Right cardiac atrium (tissue), 5 donors: ENCODE data around the gene GPR78. TPM values are rescaled to one million over a fixed set of nuclear protein-coding genes. Genes with fewer than 3 reads are reported as not detected.
"Not testable (repeated sequence)": the region's sequence is repeated elsewhere in the genome, so short reads cannot be mapped to it uniquely, and the experiment has no call there.

Experiments used
- ATAC-seq, 2 donors: fragments of 200-7000 bp; cut with Tn5 transposase; one replicate each; pipeline versions ENCODE4 v1.8.0 to v1.9.1; 2020; ENCODE audit warnings: moderate library complexity in 2 of 2, mild to moderate bottlenecking in 1 of 2
- DNase-seq, 3 donors: peaks; one replicate each; pipeline ENCODE4 v3.0.0-alpha.2; 2020
- H3K27ac ChIP-seq: one replicate; pipeline ENCODE4 v1.5.1; 2013; ENCODE audit warnings: mild to moderate bottlenecking, low read length, control low read depth, moderate library complexity
- H3K27me3 ChIP-seq: one replicate; pipeline ENCODE4 v1.6.1; 2013; ENCODE audit not compliant: control insufficient read depth, insufficient read depth
- H3K4me1 ChIP-seq: one replicate; pipeline ENCODE4 v1.6.1; 2013; ENCODE audit warnings: low read length; ENCODE audit not compliant: control insufficient read depth, insufficient read depth
- H3K4me3 ChIP-seq: one replicate; pipeline ENCODE4 v1.5.1; 2013; ENCODE audit warnings: low read length, control low read depth
- H3K9me3 ChIP-seq: one replicate; pipeline ENCODE4 v1.6.1; 2013; ENCODE audit warnings: low read length; ENCODE audit not compliant: control insufficient read depth
- WGBS: extraction: QIAGEN DNeasy Blood & Tissue Kit; methylation state at CpG from one replicate; pipeline ENCODE4 v1.1.7; 2013; 5-methylcytosine and 5-hydroxymethylcytosine counted together
- intact Hi-C, 4 donors: fragments of 100-400 bp; cut with DNase I; formaldehyde crosslinking; loops; one replicate each; pipeline versions ENCODE4 v1.11.0 to v1.14.0; 2022 to 2023
- polyA plus RNA-seq: library from polyadenylated mRNA; stranded (reverse); fragments of 200-250 nt; gene quantifications from one replicate; pipeline ENCODE4 v1.2.3, GENCODE V29; 2013
- total RNA-seq, 4 donors: library from RNA; stranded (reverse); fragmentation: NEBNext Ultra II Directional; extraction: Animal tissue kit (Norgen Biotek cat#: 25700); gene quantifications; one replicate each; pipeline ENCODE4 v1.2.1, GENCODE V29; 2021
- donor health status: healthy with polysubstance abuse.
- donor health status: DM: no; HTN: yes; CAD: no.
- donor health status: DM: no; HTN: no; CAD: no.
- donor health status: DM: no; HTN: yes; CAD: no; lungs with severe emphysema.
- donor health status: DM: yes; HTN: yes; CAD: no.

Gene GPR78
- total and polyA plus RNA-seq, 5 donors: 0.09 to 0.12 TPM; not detected in 3

GRCh38 chr4:8624601-8625272 is 44.5 kb downstream of the GPR78 start:
- H3K27me3 ChIP-seq, H3K4me3 ChIP-seq, intact Hi-C loops, DNase-seq, H3K27ac ChIP-seq, H3K4me1 ChIP-seq, H3K9me3 ChIP-seq: not testable (repeated sequence)
- ATAC-seq: peak; percentile 20 to 53
- no CpG with 5 or more reads among the region's 29 CpGs for WGBS

GRCh38 chr4:8630240-8630905 is 50.2 kb downstream of the GPR78 start:
- H3K9me3 ChIP-seq, intact Hi-C loops, H3K4me3 ChIP-seq, H3K27me3 ChIP-seq, DNase-seq, H3K27ac ChIP-seq, H3K4me1 ChIP-seq: not testable (repeated sequence)
- no CpG with 5 or more reads among the region's 29 CpGs for WGBS
- peak; percentile 42 to 58 for ATAC-seq

DNA sequence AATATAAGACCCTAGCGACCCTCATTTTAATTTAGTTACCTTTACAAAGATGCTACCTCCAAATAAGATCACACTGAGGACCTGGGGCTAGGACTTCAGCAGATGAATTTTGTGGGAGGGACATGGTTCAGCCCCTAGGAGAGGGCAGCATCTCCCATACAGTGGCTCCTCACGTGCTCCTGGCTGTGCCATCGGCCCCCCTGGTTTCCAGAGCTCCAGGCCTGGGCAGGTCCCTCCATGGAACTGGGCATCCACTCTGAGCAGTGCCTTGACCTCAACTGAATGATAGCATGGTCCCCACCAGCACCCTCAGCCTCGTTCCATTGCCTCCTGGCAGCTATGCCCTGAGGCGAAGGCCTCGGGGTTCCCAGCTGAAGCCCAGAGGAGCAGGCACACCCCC is 51.7 kb downstream of the GPR78 start:
- ATAC-seq: peak; percentile 7 to 30
- intact Hi-C loops, H3K27ac ChIP-seq, H3K4me1 ChIP-seq, H3K27me3 ChIP-seq, H3K4me3 ChIP-seq, H3K9me3 ChIP-seq: not testable (repeated sequence)
- peak in 2 of 3 donors; percentile 27 to 39 for DNase-seq
- WGBS: 68% methylated on average over 2 of the region's 6 CpGs

- H3K4me1 ChIP-seq, intact Hi-C loops, H3K27me3 ChIP-seq, DNase-seq, H3K4me3 ChIP-seq, H3K9me3 ChIP-seq, H3K27ac ChIP-seq, ATAC-seq: not testable (repeated sequence)
- 90% methylated on average over 5 of the region's 11 CpGs for WGBS
Measured at GRCh38 chr4:8634773-8635172, 54.6 kb downstream of the GPR78 start.

- H3K4me1 ChIP-seq, H3K4me3 ChIP-seq, H3K27me3 ChIP-seq, H3K9me3 ChIP-seq, DNase-seq, intact Hi-C loops, H3K27ac ChIP-seq: not testable (repeated sequence)
- peak; percentile 10 to 69 for ATAC-seq
- WGBS: 23% methylated on average over 3 of the region's 29 CpGs
Measured at GRCh38 chr4:8635897-8636554, 55.8 kb downstream of the GPR78 start.

Other genes starting within 250 kb of the GPR78 start
- 10 to 100 TPM; 52.9 to 94.8 (median 55.1) TPM for gene ACOX3, start 139.7 kb upstream of the GPR78 start, total RNA-seq
- gene ACOX3, start 139.7 kb upstream of the GPR78 start, polyA plus RNA-seq: 25.7 TPM
- 10 to 100 TPM; 10.2 to 12.9 (median 12.5) TPM for gene TRMT44, start 139.6 kb upstream of the GPR78 start, total RNA-seq
- 7.6 TPM for gene TRMT44, start 139.6 kb upstream of the GPR78 start, polyA plus RNA-seq
- 1 to 10 TPM in 3 of 4 donors, under 1 TPM in 1; 0.34 to 1.3 (median 1.1) TPM for gene CPZ, start 12.4 kb downstream of the GPR78 start, total RNA-seq
- 1.5 TPM for gene CPZ, start 12.4 kb downstream of the GPR78 start, polyA plus RNA-seq